ENCODE measurements around the gene MGA.

Gene MGA

GRCh38 chr15:41810651-41811431 lies 150.6 kb downstream of the MGA start:
- no peak for DNase-seq

- peak; percentile 86 for DNase-seq
These were observed 151.4 kb downstream of the MGA start for GRCh38 chr15:41811432-41812195.

DNA sequence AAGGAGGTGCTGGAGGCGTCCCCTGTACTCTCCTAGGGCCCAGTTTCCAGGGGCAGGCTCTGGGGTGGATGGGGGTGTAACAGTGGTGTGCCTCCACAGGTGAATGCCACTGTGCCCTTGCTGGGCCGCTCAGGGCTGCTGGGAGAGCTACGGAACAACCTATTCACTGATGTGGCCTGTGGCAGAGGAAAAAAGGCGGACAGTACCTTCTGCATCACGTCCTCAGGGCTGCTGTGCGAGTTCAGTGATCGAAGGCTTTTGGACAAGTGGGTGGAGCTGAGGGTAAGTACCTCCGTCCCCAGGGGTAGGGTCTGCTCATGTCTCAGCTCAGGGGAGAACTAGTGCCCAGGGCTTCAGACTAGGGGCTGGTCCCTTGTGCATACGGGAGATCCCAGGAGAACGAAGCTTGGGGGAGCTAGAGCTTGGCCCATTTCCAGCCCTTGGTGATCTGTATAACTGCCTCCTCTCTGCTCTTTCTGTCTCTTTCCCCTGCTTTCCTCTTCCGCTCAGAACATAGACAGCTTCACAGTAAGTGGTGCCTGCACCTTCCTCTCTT lies 152.7 kb downstream of the MGA start:
- DNase-seq = no peak

DNA sequence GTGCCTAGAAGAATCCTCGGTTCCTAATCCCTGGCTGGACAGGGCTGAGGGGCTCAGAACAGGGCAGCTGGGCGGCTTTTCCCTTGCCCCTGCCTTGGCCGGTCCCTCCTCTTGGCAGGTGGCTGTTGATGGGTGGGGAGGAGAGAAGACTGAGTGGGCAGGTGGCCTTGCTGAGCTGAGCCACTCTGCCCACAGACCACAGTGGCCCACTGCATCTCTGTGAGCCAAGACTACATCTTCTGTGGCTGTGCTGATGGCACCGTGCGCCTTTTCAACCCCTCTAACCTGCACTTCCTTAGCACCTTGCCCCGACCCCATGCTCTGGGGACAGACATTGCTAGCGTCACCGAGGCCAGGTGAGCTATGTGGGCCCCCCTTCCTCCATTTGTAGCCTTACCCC lies 153.2 kb downstream of the MGA start:
- DNase-seq = no peak

- no peak for DNase-seq
These were observed 154.3 kb downstream of the MGA start for GRCh38 chr15:41814534-41814933.

GRCh38 chr15:41816788-41817187 lies 156.6 kb downstream of the MGA start:
- DNase-seq = no peak

DNA sequence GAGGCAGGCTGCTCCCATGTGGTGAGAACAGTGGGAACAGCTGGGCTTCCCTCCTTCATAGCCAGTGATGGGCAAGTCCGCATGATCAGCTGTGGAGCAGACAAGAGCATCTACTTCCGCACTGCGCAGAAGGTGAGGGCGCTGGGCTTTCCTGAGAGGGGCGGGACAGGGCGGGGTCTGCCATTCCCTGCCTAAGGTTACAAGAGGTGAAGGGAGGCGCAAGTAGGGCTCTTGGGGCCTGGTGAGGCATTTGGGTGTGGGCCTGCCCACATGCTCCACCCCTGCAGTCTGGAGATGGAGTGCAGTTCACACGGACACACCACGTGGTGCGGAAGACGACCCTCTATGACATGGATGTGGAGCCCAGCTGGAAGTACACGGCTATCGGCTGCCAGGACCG lies 157.1 kb downstream of the MGA start:
- no peak for DNase-seq

- DNase-seq = no peak
These were observed 157.6 kb downstream of the MGA start for GRCh38 chr15:41817781-41818180.

- DNase-seq = no peak
These were observed 159.3 kb downstream of the MGA start for GRCh38 chr15:41819455-41820050.

GRCh38 chr15:41820791-41821423 lies 160.7 kb downstream of the MGA start:
- DNase-seq = no peak

- no peak for DNase-seq
These were observed 161.6 kb downstream of the MGA start for GRCh38 chr15:41821831-41822230.

GRCh38 chr15:41822471-41822870 lies 162.3 kb downstream of the MGA start:
- no peak for DNase-seq
